HG02623 (cell line): ENCODE measurements around the gene ZNF775.

Experiments
- ATAC-seq: cut with Tn5 transposase; IDR thresholded peaks from one replicate; pipeline ENCODE4 v1.9.1; 2021; ENCODE audit warnings: moderate library complexity; ENCODE audit not compliant: unreplicated experiment

Gene ZNF775

DNA sequence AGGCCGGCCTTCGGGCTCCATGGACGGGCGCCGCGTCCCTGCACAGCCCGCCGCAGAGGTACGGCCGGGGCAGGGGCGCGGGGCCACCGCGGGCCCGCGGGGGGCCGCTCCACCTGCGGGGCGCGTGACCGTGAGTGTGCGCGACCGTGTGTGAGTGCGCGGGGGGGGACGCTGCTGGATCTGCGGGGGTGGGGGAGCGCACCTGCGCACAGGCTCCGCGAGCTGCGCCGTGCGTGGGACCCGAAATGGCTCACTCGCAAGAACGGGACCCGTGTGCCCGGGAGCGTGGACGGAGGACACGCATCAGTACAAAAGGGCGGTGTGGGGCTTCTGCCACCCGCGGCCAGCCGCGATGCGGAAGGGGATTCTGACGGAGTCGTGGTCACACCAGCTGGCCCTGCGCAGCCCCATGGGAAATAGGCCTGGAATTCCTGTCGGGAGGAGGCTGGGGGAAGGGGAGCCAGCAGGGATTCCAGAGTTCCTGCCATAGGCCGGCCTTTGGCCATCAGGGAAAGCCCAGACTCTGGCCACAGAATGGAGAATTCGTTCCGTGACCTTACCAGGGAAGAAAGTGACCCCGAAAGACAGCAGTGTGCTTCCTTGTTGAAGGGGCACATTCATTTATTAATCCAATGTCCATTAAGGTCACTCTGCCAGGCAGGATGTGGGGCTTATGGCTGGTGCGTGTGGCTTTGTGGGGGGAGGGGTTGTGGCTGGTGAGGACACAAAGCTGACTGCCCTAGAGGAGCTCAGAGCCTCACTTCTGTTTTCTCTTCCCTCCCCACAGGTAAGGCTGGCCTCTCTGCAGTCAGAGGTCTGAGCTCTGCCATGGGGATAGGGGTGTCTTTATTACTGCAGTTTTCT lies 10.0 kb upstream of the ZNF775 start:
- ATAC-seq, result peak; percentile 24

DNA sequence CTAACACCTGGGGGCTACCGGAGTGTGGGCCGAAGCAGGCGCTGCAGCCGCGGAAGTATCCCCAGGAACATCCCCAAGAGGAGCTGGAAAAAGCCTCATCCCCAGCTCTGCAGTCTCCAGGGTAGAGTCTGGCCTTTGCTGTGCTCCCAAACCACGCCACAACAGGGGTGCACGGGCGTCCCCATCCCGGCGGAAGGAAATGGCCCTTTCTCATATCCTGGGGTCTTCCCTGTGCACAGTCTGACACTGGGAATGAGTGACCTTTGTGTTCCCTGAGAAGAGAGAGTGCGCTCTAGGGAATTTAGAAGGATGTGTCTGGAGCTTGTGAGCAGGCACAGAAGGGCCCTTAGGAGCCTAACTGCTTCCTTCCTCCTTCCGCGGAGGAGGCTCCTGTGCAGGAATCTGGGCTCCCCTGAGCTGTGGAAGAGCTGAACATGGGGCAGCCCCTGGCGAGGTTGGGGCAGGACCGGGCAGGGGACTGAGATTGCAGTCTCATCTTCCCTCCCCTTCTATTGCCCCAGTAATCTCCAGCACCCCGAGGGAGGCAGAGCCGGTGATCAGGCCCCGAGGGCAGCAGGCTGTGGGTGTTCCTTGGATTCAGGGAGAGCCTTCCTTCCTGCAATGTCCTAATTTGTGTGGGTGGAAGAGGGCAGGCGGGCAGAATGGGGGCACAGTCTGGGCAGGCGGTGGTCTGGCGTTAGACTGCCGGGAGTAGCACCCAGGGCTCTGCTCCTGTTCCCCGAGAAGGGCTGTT lies 9.2 kb upstream of the ZNF775 start:
- ATAC-seq, result no peak

GRCh38 chr7:150370612-150371071 lies 8.5 kb upstream of the ZNF775 start:
- no peak for ATAC-seq

DNA sequence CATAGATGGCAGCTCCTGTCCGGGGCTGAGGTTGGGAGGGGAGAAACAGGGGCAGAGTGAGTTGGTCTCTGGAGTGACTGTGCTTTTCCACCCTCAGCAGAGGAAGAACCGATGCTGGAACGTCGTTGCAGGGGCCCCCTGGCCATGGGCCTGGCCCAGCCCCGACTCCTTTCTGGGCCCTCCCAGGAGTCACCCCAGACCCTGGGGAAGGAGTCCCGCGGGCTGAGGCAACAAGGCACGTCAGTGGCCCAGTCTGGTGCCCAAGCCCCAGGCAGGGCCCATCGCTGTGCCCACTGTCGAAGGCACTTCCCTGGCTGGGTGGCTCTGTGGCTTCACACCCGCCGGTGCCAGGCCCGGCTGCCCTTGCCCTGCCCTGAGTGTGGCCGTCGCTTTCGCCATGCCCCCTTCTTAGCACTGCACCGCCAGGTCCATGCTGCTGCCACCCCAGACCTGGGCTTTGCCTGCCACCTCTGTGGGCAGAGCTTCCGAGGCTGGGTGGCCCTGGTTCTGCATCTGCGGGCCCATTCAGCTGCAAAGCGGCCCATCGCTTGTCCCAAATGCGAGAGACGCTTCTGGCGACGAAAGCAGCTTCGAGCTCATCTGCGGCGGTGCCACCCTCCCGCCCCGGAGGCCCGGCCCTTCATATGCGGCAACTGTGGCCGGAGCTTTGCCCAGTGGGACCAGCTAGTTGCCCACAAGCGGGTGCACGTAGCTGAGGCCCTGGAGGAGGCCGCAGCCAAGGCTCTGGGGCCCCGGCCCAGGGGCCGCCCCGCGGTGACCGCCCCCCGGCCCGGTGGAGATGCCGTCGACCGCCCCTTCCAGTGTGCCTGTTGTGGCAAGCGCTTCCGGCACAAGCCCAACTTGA lies 7.8 kb upstream of the ZNF775 start:
- ATAC-seq, result no peak

GRCh38 chr7:150371996-150372270 lies 7.2 kb upstream of the ZNF775 start:
- ATAC-seq, result no peak

GRCh38 chr7:150372271-150373048 lies 6.7 kb upstream of the ZNF775 start:
- no peak for ATAC-seq

DNA sequence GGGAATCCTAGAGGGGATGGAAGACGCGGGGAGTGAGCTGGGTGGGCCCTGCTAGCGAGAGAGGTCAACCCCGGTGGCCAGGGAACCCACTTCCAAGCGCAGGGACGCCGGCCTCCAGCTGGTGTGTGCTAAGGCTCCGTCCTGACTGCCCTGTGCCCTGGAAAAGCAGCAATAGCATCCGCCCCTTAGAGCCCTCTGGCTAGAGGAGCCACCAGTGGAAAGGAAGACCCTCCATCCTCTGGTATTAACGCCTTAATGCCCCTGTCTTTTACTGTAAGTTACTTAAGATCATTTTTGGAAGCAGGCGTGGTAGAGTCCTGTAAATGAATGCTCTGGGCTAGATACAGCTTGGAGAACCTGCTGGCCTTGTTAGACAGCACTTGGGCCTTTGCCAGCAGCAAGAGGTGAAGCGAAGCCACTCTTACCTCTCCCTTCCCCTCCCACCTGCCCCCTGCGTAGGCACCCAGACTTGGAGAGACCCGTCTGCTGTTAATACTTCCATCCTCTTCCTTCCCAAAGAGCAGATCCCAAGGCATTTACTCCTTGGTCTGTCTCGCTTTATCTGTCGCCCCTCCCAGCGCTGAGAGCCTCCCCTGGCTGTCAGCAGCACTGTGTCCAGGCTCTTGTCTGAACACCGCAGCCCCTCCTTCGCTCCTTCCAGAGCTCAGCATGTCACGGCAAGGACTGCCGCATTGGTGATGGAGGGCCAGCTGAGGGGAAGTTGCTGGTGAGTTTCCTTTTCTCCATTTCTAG lies 5.9 kb upstream of the ZNF775 start:
- ATAC-seq, result no peak

DNA sequence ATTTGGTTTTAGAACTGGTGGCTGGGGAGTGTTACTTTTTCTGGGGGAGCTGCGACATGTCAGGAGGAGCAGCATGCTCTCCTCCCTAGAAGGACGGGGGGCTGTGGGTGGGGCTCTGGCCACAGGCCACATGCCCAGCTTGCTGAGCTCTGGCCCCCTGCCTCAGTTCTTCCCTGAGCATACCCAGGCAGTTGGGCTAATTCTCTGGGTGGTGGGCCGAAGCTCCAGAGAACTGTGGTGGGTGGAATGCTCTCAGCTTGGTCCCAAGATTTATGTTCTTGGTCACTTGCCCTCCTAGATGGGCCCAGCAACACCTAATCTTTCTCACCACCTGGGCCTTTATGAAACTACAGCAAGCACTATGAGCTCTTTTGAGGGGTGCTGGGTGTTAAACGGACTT lies 5.1 kb upstream of the ZNF775 start:
- ATAC-seq, result no peak

- ATAC-seq, result no peak
Measured at GRCh38 chr7:150374472-150374871, 4.7 kb upstream of the ZNF775 start.

- peak; percentile 18 for ATAC-seq
Measured at GRCh38 chr7:150375662-150376521, 3.2 kb upstream of the ZNF775 start.

GRCh38 chr7:150376560-150376959 lies 2.6 kb upstream of the ZNF775 start:
- ATAC-seq, result no peak

- ATAC-seq, result no peak
Measured at GRCh38 chr7:150377196-150377595, 1.9 kb upstream of the ZNF775 start.

GRCh38 chr7:150377635-150378034 lies 1.5 kb upstream of the ZNF775 start:
- no peak for ATAC-seq

DNA sequence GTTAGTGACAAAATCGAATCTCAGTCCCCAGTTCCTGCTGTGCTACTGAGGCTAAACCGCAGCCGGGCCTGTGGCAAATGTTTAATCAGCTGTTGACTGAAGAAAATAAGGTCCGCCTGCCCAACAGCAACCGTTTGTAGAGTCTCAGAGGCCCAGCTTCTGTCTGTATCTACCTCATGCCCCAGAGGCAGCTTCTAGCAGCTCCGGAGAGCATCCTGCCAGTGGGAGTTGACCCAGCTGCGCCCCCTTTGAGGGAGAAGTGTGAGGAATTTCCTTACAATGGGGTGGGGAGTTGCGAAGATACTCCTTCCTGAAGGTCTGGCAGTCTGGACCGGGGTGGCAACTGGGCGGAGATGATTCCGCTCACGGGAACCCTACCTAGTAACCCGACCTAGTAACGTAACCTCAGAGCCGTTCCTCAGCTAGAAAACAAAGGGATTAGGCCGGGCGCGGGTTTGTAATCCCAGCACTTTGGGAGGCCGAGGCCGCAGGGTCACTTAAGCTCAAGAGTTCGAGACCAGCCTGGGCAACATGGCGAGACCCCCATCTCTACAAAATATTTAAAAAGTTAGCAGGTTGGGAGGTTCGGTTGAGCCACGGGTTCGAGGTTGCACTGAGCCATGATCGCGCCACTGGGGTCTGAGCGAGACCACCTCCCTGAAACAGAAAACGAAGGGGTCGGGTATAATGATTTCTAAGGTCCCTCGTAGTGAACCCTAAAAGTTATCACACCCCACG lies 846 bp upstream of the ZNF775 start:
- no peak for ATAC-seq

GRCh38 chr7:150379441-150380379 lies 580 bp downstream of the ZNF775 start:
- no peak for ATAC-seq

DNA sequence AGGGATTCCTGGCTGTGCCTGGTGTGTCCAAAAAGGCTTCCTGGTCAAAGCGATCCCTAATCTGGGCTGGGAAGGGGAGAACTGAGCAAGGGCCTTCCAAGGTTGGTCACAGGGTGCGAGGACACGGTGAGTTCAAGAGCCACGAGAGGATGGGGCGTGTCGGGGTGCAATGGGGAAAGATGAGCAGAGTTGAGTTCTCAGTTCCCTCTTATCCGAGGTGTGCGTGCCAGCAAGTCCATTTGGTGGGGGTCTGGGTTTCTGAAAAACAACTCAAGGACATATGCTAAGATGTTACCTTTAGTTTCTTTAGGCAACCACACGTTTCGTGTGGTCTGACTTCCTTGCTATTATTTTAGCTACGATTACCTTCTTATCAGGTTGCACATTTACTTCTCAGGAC lies 1.3 kb downstream of the ZNF775 start:
- ATAC-seq, result no peak

- no peak for ATAC-seq
Measured at GRCh38 chr7:150381096-150381495, 2.0 kb downstream of the ZNF775 start.
